ENCODE results near the gene C13orf46. TPM values are rescaled to one million over a fixed set of nuclear protein-coding genes. Genes with fewer than 3 reads are reported as not detected.

The C13orf46 gene
- total RNA-seq, 1 donor from 2014 or later, result 21.2 TPM

- Histone ChIP-seq H3K27ac (no peak overlapping the region), H3K27me3 (no peaks in the 10 kb centered on the region), H3K4me3 (no peak overlapping the region), H3K4me1 (no peaks in the 10 kb centered on the region), H3K9me3 (no peaks in the 10 kb centered on the region), H3K36me3 (peaks cover under 1% of the 10 kb centered on the region)
- ATAC-seq (peak; percentile 40), DNase-seq (no peak)
- no peak for TF ChIP-seq CTCF (IDR thresholded peaks at IDR 0.05)
- intact Hi-C loops (cut with DNase I), result no loop called here
Observed at GRCh38 chr13:114001331-114002008, 27.6 kb upstream of the C13orf46 start.

- Histone ChIP-seq H3K9me3 (no peaks in the 10 kb centered on the region), H3K27me3 (no peaks in the 10 kb centered on the region), H3K27ac (no peak overlapping the region), H3K36me3 (peaks cover 5% of the 10 kb centered on the region), H3K4me1 (no peaks in the 10 kb centered on the region), H3K4me3 (no peak overlapping the region)
- ATAC-seq, result no peak
- intact Hi-C loops (cut with DNase I), result no loop called here
- no peak for TF ChIP-seq CTCF (IDR thresholded peaks at IDR 0.05)
- no peak for DNase-seq
Observed at GRCh38 chr13:114000151-114001040, 26.5 kb upstream of the C13orf46 start.

- TF ChIP-seq CTCF (IDR thresholded peaks at IDR 0.05), result no peak
- DNase-seq (no peak), ATAC-seq (no peak)
- Histone ChIP-seq H3K27ac (no peak overlapping the region), H3K4me1 (no peaks in the 10 kb centered on the region), H3K27me3 (no peaks in the 10 kb centered on the region), H3K4me3 (no peak overlapping the region), H3K36me3 (peaks cover 5% of the 10 kb centered on the region), H3K9me3 (no peaks in the 10 kb centered on the region)
- intact Hi-C loops (cut with DNase I), result no loop called here
Observed at GRCh38 chr13:113999618-113999910, 25.7 kb upstream of the C13orf46 start.

GRCh38 chr13:113998781-113999617 lies 25.1 kb upstream of the C13orf46 start:
- no peak for TF ChIP-seq CTCF (IDR thresholded peaks at IDR 0.05)
- no peak for ATAC-seq

GRCh38 chr13:113997845-113998751 lies 24.2 kb upstream of the C13orf46 start:
- Histone ChIP-seq H3K9me3 (no peaks in the 10 kb centered on the region), H3K4me1 (no peaks in the 10 kb centered on the region), H3K36me3 (peaks cover 5% of the 10 kb centered on the region), H3K27ac (peak overlapping the region; percentile 30), H3K27me3 (no peaks in the 10 kb centered on the region), H3K4me3 (no peak overlapping the region)
- ATAC-seq (peak; percentile 14), DNase-seq (no peak)
- no peak for TF ChIP-seq CTCF (IDR thresholded peaks at IDR 0.05)
- intact Hi-C loops (cut with DNase I), result no loop called here

More at GRCh38 chr13:113998781-113999617, 25.1 kb upstream of the C13orf46 start:
- Histone ChIP-seq H3K27me3 (no peaks in the 10 kb centered on the region), H3K27ac (peak overlapping the region; percentile 30), H3K9me3 (no peaks in the 10 kb centered on the region), H3K4me3 (no peak overlapping the region), H3K4me1 (no peaks in the 10 kb centered on the region), H3K36me3 (peaks cover 5% of the 10 kb centered on the region)
- intact Hi-C loops (cut with DNase I), result no loop called here
- DNase-seq, result no peak
